Activated CD8-positive, alpha-beta T cell treated with anti-CD3 and anti-CD28 coated beads, Interleukin-2, amount 10 ng/mL, durations not matched to agents 7 days and 5 days (primary cell): ENCODE measurements around the gene ZDHHC17. TPM values are rescaled to one million over a fixed set of nuclear protein-coding genes. Genes with fewer than 3 reads are reported as not detected.

Experiments
- ATAC-seq: fragments of 150-1000 bp; cut with Tn5 transposase; one replicate; pipeline ENCODE4 v1.10.0; 2021; ENCODE audit warnings: moderate library complexity
- CTCF ChIA-PET: fragments of 350-600 bp; sonication (Branson Sonifier 250); formaldehyde crosslinking; loops from one replicate; lab custom pipeline; 2021; ENCODE audit warnings: antibody characterized with exemption; lab: Charles Lee
- POLR2A ChIA-PET: fragments of 350-600 bp; sonication (Branson Sonifier 250); formaldehyde crosslinking; loops from one replicate; lab custom pipeline; 2021; ENCODE audit warnings: antibody characterized with exemption; lab: Charles Lee
- DNase-seq: peaks from one replicate; pipeline ENCODE4 v3.0.0-alpha.2; 2020
- H3K27ac Mint-ChIP-seq: one replicate; pipeline ENCODE4 v1.8.0; 2021; ENCODE audit warnings: mild to moderate bottlenecking, mixed read lengths
- H3K27me3 Mint-ChIP-seq: one replicate; pipeline ENCODE4 v1.8.0; 2021; ENCODE audit warnings: low read depth, mixed read lengths
- H3K36me3 Mint-ChIP-seq: one replicate; pipeline ENCODE4 v1.8.0; 2021; ENCODE audit warnings: low read depth, mixed read lengths
- H3K4me1 Mint-ChIP-seq: one replicate; pipeline ENCODE4 v1.8.0; 2021; ENCODE audit warnings: low read depth, mixed read lengths
- H3K4me3 Mint-ChIP-seq: one replicate; pipeline ENCODE4 v1.8.0; 2021; ENCODE audit warnings: mild to moderate bottlenecking, mixed read lengths
- H3K9me3 Mint-ChIP-seq: one replicate; pipeline ENCODE4 v1.8.0; 2022; ENCODE audit warnings: mixed read lengths; ENCODE audit not compliant: insufficient read depth
- total RNA-seq, 2 experiments: library from RNA; stranded (reverse); gene quantifications; one replicate each; pipeline ENCODE4 v1.2.3, GENCODE V29; 2021

The ZDHHC17 gene
- total RNA-seq, 2 experiments from 2014 or later, result 26.6 to 28.1 TPM

DNA sequence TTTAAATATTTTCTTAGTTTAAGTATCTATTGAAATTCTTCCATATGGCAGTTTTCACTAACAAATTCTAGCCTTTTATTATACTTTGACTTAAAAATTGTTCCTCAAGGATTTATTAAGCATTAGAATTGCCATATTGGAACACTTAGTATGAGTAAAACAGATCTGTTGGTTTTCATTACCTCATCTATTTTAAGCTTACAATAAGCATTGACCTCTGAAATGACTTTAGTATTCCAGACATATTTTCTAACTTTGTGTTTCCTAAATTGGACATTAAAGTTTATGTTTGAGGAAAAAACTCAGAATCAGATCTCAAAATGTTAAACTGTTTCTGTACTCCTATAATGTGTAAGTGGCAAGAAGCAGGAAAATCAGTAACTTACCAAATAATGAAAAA is 66.5 kb downstream of the ZDHHC17 start:
- ATAC-seq (no peak), DNase-seq (no peak)
- peaks cover 22% of the 10 kb centered on the region for H3K36me3 Mint-ChIP-seq
- no peaks in the 10 kb centered on the region for H3K27me3 Mint-ChIP-seq
- H3K9me3 Mint-ChIP-seq, result no peaks in the 10 kb centered on the region
- H3K4me3 Mint-ChIP-seq, result no peak overlapping the region
- ChIA-PET CTCF (no interaction called here), POLR2A (no interaction called here)
- H3K4me1 Mint-ChIP-seq, result no peaks in the 10 kb centered on the region
- H3K27ac Mint-ChIP-seq, result no peak overlapping the region

GRCh38 chr12:76836633-76837032 is 72.7 kb downstream of the ZDHHC17 start:
- CTCF ChIA-PET, result no interaction called here
- DNase-seq, result no peak
- H3K4me1 Mint-ChIP-seq, result no peaks in the 10 kb centered on the region

DNA sequence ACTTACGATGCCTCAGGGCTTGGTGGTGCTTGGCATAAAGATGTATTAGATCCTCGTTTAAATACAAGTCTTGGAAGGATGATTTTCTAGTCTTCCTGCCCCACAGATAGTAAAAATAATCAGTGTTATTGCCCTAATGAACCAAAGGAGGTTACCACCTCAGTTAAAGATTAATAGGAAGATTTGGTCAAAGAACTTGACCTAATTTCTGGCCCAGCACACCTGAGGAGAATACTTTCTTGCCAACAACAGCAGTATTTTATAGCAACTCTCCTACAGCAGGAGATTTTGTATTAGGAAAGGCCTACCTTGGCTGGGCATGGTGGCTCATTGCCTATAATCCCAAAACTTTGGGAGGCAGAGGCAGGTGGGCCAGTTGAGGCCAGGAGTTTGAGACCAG is 83.3 kb downstream of the ZDHHC17 start:
- DNase-seq, result no peak
- Mint-ChIP-seq H3K4me1 (no peaks in the 10 kb centered on the region), H3K27me3 (no peaks in the 10 kb centered on the region), H3K27ac (no peak overlapping the region), H3K9me3 (no peaks in the 10 kb centered on the region), H3K36me3 (peaks cover 21% of the 10 kb centered on the region), H3K4me3 (no peak overlapping the region)
- POLR2A ChIA-PET, result no interaction called here
- no peak for ATAC-seq
- CTCF ChIA-PET, result no interaction called here

More at GRCh38 chr12:76836633-76837032, 72.7 kb downstream of the ZDHHC17 start:
- POLR2A ChIA-PET, result no interaction called here
- Mint-ChIP-seq H3K36me3 (peaks cover 6% of the 10 kb centered on the region), H3K4me3 (no peak overlapping the region), H3K27me3 (no peaks in the 10 kb centered on the region), H3K9me3 (no peaks in the 10 kb centered on the region), H3K27ac (no peak overlapping the region)
- ATAC-seq, result no peak

DNA sequence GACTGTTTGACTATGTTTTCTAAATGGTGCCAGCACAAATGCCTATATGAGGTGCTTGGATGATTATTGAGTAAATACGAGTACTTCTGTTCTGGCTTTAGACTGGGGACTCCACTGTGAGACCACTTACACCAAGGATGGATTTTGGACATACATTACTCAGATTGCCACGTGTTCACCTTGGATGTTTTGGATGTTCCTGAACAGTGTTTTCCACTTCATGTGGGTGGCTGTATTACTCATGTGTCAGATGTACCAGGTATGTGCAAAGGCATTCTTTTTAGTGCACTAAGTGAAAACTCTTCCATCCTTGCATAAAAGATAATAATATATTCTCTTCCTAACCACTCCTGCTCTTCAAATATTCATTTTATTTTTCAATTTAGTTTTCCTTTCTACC is 84.2 kb downstream of the ZDHHC17 start:
- H3K36me3 Mint-ChIP-seq, result peaks cover 24% of the 10 kb centered on the region
- H3K4me1 Mint-ChIP-seq, result no peaks in the 10 kb centered on the region
- POLR2A ChIA-PET, result no interaction called here
- no peaks in the 10 kb centered on the region for H3K9me3 Mint-ChIP-seq
- CTCF ChIA-PET, result no interaction called here
- no peak overlapping the region for H3K4me3 Mint-ChIP-seq
- DNase-seq, result no peak
- H3K27me3 Mint-ChIP-seq, result no peaks in the 10 kb centered on the region
- ATAC-seq, result no peak
- no peak overlapping the region for H3K27ac Mint-ChIP-seq

DNA sequence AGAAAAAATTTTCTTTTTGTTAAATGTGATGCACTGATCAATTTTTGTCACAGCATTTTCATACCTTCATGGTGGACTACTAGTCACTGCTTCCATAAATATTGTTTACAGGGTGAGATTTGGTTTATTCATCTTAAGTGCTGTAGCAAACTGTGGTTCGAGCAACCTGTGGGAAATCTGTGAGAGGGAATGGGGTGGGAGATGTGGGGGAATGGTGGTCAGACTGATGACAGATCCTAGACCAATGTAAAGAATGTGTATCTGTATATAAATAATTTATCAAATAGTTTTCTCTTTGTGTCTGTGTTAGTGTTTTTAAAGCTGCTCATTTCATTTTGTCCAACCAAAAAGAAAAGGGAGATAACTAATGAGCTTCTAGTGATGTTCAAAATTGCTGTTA is 88.2 kb downstream of the ZDHHC17 start:
- no peak overlapping the region for H3K4me3 Mint-ChIP-seq
- no peak overlapping the region for H3K27ac Mint-ChIP-seq
- CTCF ChIA-PET, result no interaction called here
- DNase-seq, result no peak
- H3K36me3 Mint-ChIP-seq, result peaks cover 28% of the 10 kb centered on the region
- POLR2A ChIA-PET, result interaction anchor here (0.5 kb wide), 1 partner anchor 83 kb away, joined by 3 read pairs; no protein-coding TSS in a partner anchor
- no peak for ATAC-seq
- H3K9me3 Mint-ChIP-seq, result no peaks in the 10 kb centered on the region
- no peaks in the 10 kb centered on the region for H3K4me1 Mint-ChIP-seq
- H3K27me3 Mint-ChIP-seq, result no peaks in the 10 kb centered on the region

DNA sequence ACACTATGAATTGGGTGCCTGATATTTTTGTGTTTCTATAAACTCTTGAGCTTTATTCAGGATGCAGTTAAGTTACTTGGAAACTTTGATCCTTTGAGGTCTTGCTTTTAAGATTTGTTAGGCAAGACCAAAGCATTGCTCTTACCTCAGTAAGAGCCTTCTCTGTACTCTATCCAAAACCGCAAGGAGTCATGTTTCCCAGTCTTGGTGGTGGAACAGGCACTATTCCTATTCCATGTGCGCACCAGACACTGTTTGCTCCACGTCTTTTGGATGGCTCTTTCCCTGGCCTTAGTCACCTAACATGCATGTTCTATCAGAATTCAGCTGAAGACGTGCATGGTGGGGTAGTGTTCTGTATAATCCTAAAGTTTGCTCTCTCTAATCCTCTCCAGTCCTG is 91.4 kb downstream of the ZDHHC17 start:
- DNase-seq (no peak), ATAC-seq (no peak)
- no peak overlapping the region for H3K27ac Mint-ChIP-seq
- no peaks in the 10 kb centered on the region for H3K9me3 Mint-ChIP-seq
- H3K36me3 Mint-ChIP-seq, result peaks cover 23% of the 10 kb centered on the region
- no peaks in the 10 kb centered on the region for H3K27me3 Mint-ChIP-seq
- ChIA-PET POLR2A (no interaction called here), CTCF (no interaction called here)
- H3K4me3 Mint-ChIP-seq, result no peak overlapping the region
- H3K4me1 Mint-ChIP-seq, result peaks cover 4% of the 10 kb centered on the region

DNA sequence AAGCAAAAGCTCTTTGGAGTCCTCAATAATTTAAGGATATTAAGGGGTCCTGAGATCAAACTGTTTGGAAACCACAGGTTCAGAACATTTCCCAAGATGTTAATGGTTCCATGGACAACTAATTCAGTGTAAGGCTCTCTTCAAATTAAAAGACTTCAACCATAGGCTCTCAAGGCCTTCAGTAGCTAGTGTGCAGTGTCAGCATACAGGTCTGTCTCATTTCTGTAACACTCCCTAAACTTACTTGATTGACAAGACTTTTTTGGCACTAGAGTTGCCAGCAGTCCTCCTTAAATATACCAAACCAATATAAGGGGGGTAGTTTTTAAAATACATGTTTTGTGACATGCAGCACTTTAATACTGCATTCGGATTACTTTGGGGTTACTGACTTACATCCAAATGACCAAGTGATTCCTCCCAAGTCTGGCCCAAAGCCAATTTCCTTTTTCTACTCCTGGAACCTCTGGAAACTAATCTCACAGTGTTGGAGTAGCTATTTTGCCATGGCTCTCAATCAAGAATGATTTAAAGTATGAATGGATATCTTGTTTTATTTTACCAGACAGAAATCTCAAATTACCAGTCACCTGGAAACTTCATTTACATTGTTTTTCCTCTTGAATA is 92.2 kb downstream of the ZDHHC17 start:
- Mint-ChIP-seq H3K27me3 (no peaks in the 10 kb centered on the region), H3K36me3 (peaks cover 19% of the 10 kb centered on the region), H3K4me3 (no peak overlapping the region), H3K27ac (no peak overlapping the region), H3K9me3 (no peaks in the 10 kb centered on the region), H3K4me1 (peaks cover 4% of the 10 kb centered on the region)
- no peak for DNase-seq
- ATAC-seq, result no peak
- ChIA-PET POLR2A (no interaction called here), CTCF (no interaction called here)

DNA sequence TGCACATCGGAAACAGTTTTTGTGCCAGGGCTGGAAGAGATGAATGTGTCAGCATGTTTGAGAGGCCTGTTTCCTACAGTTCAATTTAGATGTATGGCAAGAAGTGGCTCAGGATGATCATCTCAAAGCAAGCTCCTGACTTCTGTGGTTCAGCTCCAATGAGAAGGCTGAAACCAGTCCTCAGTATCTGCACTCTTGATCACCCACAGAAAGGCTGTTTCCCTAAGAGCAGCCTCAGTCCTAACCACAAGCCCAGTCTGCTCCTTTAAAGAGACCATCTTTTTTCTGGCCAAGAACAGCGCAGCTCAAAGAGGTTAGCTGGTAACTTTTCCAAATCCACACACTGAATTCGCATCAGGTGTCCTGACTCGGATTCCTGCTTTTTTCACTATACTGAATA is 95.7 kb downstream of the ZDHHC17 start:
- ChIA-PET POLR2A (no interaction called here), CTCF (no interaction called here)
- H3K27ac Mint-ChIP-seq, result no peak overlapping the region
- H3K9me3 Mint-ChIP-seq, result no peaks in the 10 kb centered on the region
- ATAC-seq (no peak), DNase-seq (no peak)
- peaks cover 5% of the 10 kb centered on the region for H3K36me3 Mint-ChIP-seq
- no peaks in the 10 kb centered on the region for H3K27me3 Mint-ChIP-seq
- no peak overlapping the region for H3K4me3 Mint-ChIP-seq
- peaks cover 4% of the 10 kb centered on the region for H3K4me1 Mint-ChIP-seq

GRCh38 chr12:76860256-76860655 is 96.3 kb downstream of the ZDHHC17 start:
- H3K27ac Mint-ChIP-seq, result no peak overlapping the region
- no peak for DNase-seq
- ChIA-PET POLR2A (no interaction called here), CTCF (no interaction called here)
- H3K27me3 Mint-ChIP-seq, result no peaks in the 10 kb centered on the region
- ATAC-seq, result no peak
- peaks cover 4% of the 10 kb centered on the region for H3K4me1 Mint-ChIP-seq
- no peaks in the 10 kb centered on the region for H3K36me3 Mint-ChIP-seq
- H3K9me3 Mint-ChIP-seq, result no peaks in the 10 kb centered on the region
- no peak overlapping the region for H3K4me3 Mint-ChIP-seq

DNA sequence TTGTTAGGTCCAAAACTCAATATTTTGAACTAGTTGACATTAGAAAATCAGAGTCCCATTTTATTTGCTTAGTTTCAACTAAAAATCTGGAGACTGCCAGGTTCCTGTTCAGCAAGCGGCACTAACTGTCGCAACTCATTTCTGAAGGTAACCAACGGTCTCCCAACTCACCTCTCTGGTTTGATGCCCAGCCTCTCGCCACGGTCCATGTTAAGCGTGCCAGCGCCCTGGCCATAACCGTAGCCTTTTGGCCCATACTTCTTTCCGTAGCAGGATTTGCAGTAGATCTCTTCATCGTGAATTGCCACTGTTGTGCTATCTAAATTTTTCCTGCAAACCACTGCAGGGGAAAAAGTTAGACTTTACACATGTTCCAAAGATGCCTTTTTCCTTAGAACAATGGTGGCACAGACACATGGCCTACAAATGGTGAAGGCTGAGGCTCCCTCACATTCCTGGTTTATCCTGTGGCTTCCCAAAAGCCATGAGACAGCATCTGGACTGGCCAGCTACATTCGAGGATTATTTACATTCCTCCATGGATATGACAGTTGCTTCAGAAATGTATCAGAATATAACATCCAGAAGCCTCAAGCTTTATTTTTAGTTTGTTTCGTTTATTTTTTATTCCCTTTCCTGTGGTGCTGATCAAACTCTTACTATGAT is 99.2 kb downstream of the ZDHHC17 start:
- Mint-ChIP-seq H3K4me3 (no peak overlapping the region), H3K9me3 (no peaks in the 10 kb centered on the region), H3K4me1 (peaks cover 4% of the 10 kb centered on the region), H3K36me3 (no peaks in the 10 kb centered on the region), H3K27me3 (peaks cover 8% of the 10 kb centered on the region), H3K27ac (no peak overlapping the region)
- DNase-seq (no peak), ATAC-seq (no peak)
- CTCF ChIA-PET, result no interaction called here
- POLR2A ChIA-PET, result interaction anchor here (0.8 kb wide), 1 partner anchor 19 kb away, joined by 3 read pairs; no protein-coding TSS in a partner anchor

GRCh38 chr12:76863837-76864236 is 99.9 kb downstream of the ZDHHC17 start:
- Mint-ChIP-seq H3K4me1 (peaks cover 4% of the 10 kb centered on the region), H3K9me3 (no peaks in the 10 kb centered on the region), H3K27me3 (peaks cover 8% of the 10 kb centered on the region), H3K36me3 (no peaks in the 10 kb centered on the region), H3K27ac (no peak overlapping the region), H3K4me3 (no peak overlapping the region)
- POLR2A ChIA-PET, result no interaction called here
- CTCF ChIA-PET, result no interaction called here
- ATAC-seq (no peak), DNase-seq (no peak)

DNA sequence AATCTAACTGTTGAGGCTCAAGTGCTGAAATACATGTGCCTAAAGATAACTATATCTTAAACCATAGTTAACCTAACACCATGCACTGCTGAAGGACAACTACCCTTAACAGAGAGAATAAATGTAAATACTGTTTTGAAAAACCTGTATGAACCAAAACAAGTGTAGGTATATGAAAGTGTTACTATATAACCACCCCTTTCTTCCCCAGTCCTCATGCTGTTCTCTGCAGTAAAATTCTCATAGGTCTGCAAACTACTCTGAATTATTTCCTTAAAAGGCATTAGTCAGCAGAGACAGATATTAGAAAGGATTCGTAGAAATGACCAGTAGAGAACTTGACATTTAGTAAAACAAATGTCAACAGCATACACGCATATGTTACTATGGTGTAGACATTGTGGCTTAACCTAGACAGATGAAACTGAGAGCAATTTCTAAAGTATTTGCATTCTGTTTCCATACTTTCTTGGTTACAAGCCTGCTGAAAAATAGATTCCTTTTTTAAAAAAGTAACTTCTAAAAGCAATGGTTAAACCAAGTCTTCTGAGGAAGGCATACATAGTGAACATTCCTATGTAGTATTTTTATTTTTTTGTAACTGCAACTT is 101.0 kb downstream of the ZDHHC17 start:
- CTCF ChIA-PET, result no interaction called here
- no peaks in the 10 kb centered on the region for H3K4me1 Mint-ChIP-seq
- no peak for ATAC-seq

More for the DNA sequence above, 101.0 kb downstream of the ZDHHC17 start:
- H3K9me3 Mint-ChIP-seq, result no peaks in the 10 kb centered on the region
- no peaks in the 10 kb centered on the region for H3K36me3 Mint-ChIP-seq
- H3K27ac Mint-ChIP-seq, result no peak overlapping the region
- DNase-seq, result no peak
- POLR2A ChIA-PET, result no interaction called here
- H3K27me3 Mint-ChIP-seq, result peaks cover 8% of the 10 kb centered on the region
- no peak overlapping the region for H3K4me3 Mint-ChIP-seq
